ENCODE data around the gene ZNF689.
"Not testable (repeated sequence)": the region's sequence is repeated elsewhere in the genome, so short reads cannot be mapped to it uniquely, and the experiment has no call there.

Gene ZNF689

GRCh38 chr16:30633526-30633925 lies 23.3 kb upstream of the ZNF689 start:
- no peak for DNase-seq

DNA sequence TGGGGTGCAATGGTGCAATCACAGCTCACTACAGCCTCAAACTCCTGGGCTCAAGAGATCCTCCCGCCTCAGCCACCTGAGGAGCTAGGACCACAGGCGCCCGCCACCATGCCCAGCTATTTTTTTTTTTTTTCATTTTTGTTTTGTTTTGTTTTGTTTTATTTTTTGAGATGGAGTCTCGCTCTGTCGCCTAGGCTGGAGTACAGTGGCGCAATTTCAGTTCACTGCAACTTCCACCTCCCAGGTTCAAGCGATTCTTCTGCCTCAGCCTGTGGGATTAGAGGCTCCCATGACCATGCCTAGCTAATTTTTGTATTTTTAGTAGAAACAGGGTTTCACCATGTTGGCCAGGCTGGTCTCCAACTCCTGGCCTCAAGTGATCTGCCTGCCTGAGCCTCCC lies 22.3 kb upstream of the ZNF689 start:
- not testable (repeated sequence) for DNase-seq

GRCh38 chr16:30628628-30629540 lies 18.7 kb upstream of the ZNF689 start:
- DNase-seq: peak; percentile 89

DNA sequence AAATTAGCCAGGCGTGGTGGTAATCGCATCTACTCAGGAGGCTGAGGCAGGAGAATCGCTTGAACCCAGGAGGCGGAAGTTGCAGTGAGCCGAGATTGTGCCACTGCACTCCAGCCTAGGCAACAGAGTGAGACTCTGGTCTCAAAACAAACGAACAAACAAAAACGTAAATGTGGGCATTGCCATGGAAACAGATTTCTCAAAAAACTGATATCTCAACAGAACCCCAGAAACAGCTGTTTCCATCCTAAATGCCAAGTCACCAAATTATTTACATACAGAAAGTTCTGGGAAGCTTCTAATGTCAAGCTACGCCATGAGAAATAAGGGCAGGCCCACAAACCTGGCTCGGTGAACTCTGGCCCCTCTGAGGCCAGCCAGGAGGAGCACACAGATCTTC lies 16.0 kb upstream of the ZNF689 start:
- no peak for DNase-seq

DNA sequence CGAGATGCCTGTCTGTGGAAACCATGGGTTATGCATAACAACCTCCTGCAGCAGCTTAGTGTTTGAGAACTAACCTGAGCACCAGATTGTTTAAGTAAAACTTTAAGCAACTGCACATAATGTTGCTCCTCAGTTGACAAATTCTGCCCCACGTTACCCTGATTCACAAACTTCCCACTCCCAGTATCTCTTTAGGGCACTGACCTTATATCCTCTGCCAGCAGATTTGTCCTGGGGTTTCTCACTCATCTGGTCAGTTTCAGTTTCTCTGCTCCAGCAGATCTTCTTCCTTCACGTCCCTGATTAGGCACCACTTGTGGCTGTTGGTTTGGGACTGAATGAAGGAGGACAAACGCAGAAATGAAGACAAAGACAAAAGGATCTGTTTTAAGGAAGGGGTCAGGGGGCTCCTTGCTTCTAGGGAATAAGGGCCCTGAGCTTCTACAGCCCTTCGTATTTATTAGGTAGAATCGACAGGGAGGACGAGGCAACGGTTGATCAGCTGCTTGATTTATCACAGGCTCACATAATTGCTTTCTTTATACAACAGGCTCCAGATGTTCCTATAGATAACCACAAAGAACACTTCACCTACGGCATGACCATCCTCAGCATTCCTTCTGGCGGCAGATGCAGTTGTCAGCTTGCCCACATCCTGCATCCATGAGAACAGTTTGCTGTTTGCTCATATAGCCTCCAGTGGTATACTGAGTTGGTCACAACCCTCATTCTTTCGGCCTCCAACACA lies 13.5 kb upstream of the ZNF689 start:
- DNase-seq: no peak

- DNase-seq: no peak
These were observed 12.4 kb upstream of the ZNF689 start for GRCh38 chr16:30622455-30623032.

GRCh38 chr16:30621765-30622164 lies 11.6 kb upstream of the ZNF689 start:
- DNase-seq: no peak

GRCh38 chr16:30620169-30620568 lies 10.0 kb upstream of the ZNF689 start:
- no peak for DNase-seq

DNA sequence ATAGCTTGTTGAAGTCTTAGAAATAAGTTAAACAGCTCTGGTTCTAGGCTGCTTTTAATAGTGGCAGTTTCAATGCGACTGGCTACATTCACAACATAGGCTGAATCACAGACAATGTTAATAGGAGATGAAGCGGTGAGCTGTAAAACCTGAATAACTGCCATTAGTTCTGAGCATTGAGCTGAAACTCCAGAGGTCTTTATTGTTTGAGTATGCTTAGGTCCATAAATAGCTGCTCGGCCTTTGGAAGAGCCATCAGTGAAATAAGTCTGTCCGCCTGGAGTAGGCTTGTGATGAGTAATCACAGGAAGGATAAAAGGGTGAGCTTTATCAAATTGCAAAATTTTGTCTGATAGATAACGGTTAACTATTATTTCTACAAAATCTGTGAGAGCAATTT lies 9.4 kb upstream of the ZNF689 start:
- DNase-seq: no peak

DNA sequence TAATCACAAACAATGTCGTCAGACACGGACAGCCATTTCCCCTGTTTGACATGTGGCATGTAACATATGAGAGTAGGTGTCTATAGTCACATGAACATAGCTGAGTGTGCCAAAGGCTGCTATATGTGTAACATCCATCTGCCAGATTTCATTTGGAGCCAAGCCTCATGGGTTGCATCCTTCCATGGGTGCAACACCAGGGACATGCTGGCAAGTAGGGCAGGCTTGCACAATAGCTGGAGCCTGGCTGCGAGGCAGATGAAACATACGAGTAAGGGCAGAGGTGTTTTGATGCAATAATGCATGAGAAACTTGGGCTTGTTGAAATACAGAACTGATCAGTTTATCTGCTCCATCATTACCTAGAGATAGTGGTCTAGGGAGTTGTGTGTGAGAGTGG lies 9.0 kb upstream of the ZNF689 start:
- no peak for DNase-seq

GRCh38 chr16:30615358-30616091 lies 5.3 kb upstream of the ZNF689 start:
- peak; percentile 69 for DNase-seq

DNA sequence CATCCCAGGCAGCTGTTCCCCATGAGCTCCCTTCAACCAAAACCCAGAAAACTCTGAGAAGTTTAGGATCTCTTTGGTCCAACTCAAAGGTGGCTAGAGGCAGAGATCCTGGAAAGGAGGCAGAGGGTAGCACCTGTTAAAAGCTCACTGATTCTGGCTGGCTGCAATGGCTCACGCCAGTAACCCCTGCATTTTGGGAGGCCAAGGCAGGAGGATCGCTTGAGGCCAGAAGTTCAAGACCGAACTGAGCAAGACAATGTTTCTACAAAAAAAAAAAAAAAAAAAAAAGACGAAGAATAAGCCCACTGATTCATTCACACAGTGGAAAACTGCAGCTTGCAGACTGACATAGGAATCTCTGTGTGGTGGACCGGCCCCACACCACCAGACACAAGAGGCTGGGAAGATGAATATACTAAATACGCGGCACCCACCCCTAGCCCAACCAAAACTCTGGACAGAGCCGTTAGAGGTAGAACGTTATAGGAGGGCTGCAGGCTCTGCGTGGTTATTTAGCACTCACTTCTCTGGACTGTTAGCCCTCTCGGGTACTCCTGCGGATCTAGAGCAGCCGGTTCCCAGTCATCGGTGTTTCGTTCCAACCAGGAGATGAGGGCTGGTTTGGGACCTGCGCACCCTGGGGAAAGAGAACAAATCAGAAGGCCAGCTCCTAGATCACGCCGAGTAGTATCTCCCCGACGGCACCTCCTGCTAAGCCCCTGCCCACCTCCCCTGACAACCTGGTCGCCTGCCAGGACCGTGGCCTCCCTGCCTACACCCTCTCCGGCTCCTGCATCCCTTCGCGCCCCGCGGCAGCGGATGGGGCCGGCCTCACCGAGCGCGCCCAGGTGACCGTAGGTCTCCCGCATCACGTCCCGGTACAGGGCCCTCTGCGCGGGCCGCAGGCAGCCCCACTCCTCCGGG lies 925 bp downstream of the ZNF689 start:
- DNase-seq: peak; percentile 48

- no peak for DNase-seq
These were observed 4.2 kb downstream of the ZNF689 start for GRCh38 chr16:30606004-30606403.

DNA sequence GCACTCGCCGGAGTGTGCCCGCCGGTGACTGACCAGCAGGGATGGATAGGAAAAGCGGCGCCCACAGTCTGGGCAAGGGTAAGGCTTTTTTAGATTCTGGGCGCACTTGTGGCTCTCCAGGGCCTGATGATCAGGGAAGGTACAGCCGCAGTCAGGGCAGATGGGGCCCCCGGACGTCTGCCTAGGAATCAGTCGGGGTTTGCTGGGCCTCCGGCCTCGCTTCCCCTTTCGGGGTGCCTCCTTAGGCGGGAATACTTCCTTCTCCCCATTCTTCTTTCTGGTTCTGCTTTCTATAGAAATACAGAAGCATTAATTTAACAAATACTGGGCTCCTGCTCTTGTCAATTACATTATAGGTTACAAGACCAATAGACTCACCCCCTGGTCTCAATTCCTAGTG lies 5.0 kb downstream of the ZNF689 start:
- DNase-seq: no peak

- no peak for DNase-seq
These were observed 5.8 kb downstream of the ZNF689 start for GRCh38 chr16:30604316-30604947.

GRCh38 chr16:30603945-30604315 lies 6.3 kb downstream of the ZNF689 start:
- no peak for DNase-seq

DNA sequence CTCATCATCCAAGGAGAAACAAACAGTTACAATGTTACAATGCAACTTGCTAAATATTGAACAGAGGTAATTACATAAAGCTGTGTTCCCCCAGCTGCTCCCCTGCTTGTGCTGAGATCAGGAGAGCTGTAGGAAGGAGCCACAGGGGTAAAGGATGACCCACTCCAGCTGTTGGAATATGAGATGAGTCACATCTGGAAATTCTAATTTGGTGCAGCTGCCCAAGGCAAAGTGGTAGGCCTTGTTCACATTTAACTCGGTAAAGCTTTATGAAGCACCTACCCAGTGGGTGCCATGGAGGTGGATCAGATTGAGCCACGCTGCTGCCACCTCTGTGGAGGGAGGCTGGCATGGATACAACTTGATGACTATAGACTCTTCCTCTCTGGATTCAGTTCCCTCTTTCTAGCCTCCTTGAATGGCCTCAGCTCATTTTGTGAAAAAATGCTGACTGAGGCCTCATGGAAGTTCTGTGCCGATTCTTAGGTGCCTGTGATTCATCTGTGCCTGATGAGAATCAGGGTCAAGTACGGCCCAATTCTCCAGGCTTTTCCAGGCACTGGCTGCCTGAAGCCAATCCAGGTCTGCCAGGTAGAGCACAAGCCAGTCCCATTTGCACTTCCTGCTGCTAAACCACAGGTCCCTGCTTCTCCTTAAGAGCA lies 7.4 kb downstream of the ZNF689 start:
- no peak for DNase-seq

- no peak for DNase-seq
These were observed 8.2 kb downstream of the ZNF689 start for GRCh38 chr16:30601966-30602365.

DNA sequence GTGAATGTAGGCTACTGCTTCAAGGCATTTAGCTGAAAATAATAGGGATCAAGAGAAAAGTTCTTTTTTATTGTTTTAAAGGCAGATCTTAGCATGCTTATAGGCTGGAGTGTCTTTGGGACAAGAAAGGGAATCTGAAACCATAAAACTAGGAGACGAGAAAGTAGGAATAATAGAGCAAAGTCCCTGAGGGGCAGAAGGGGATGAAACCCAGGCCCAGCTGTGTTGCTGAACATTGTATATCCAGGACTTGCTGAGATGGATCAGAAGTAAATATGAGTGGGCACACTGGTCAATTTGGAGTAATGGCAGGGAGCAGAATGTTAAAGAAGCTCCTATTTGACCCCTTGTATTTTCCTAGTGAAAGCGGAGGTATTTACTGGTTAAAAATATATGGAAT lies 9.3 kb downstream of the ZNF689 start:
- DNase-seq: no peak

DNA sequence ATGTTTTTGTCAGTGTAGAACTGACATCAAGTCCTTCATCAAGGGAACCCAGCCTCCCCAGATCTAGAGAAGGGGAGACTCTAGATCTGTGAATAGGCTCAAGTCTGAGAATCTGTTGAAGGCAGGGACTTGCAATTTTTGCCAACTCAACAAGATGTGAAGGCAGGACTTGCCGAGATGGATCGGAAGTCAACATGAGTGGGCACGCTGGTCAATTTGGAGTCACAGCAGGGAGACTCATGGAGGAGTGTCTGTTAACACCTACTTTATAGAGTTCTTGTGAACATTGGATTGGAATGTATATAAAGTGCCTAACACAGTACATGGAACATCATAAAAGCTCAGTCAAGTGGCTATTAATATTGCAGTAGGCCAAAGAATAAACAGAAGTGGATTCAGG lies 10.0 kb downstream of the ZNF689 start:
- DNase-seq: no peak

- DNase-seq: no peak
These were observed 17.3 kb downstream of the ZNF689 start for GRCh38 chr16:30592871-30593270.

Data from activated naive CD4-positive, alpha-beta T cell treated with anti-CD3 and anti-CD28 coated beads, Interleukin-2, amount 50 U/mL, for 16 hours (primary cell).